HG03095 (cell line): Measurements from ENCODE around the gene NARF.

Experiments
- ATAC-seq: cut with Tn5 transposase; IDR thresholded peaks from one replicate; pipeline ENCODE4 v1.9.1; 2021; ENCODE audit warnings: moderate library complexity; ENCODE audit not compliant: unreplicated experiment

NARF gene

DNA sequence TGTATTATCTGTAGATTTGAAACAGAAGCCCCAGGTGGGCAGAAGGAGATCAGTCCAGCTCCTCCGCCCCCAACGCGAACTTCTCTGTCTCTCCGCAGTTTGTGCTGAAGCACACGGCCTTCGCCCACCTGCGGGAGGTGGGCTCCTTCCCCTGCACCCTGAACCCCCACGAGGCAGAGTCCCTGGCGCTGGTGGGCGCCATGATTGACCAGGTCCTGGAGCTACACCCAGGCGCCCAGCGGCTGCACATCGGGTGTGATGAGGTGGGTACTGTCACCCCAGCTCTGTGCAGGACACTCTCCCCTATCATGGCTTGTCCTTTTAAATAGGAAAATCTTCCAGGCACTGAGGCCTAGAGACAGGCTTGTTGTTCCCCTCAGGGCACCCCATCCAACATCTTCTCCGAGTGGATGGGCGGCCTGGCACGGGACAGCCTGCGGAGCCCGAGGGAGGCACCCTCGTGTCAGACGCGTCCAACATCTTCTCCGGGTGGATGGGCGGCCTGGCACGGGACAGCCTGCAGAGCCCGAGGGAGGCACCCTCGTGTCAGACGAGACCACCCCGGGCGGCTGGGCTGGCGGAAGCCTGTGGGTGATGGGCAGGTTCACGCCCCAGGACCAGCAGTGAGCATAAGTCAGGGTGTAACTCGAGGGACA is 24.9 kb upstream of the NARF start:
- no peak for ATAC-seq

DNA sequence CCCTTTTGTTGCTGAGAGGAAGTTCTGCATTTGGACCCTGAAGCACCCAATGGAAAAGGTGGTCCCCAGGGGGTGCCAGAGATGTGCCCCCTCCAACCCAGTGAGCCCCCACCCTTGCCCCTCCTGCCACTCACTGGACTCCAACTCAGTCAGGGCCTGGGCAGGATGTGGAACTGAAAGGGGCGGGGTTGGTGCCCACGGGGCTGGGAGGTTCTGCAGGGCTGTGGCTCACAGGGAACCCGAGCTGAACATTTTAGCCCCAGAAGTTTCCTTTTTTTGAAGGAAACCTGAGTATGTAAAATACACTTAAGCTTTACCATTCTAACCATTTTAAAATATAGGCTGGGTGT is 24.4 kb upstream of the NARF start:
- ATAC-seq, result no peak

DNA sequence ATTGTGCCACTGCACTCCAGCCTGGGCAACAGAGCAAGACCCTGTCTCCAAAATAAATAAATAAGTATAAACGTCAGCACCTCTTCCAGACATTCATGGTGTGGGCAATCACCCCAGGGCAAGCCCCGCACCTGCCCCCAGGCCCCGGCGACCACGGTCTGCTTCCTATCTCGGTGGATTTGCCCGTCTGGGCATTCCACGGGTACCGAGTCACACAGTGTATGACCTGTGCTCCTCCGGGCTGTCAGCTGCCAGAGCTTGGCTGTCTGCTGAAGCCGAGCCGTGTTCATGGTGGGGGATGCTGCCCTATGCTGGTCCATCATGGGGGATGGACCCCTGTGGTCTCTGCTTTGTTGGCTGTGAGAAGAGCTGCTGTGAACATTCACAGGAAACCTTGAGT is 23.4 kb upstream of the NARF start:
- no peak for ATAC-seq

DNA sequence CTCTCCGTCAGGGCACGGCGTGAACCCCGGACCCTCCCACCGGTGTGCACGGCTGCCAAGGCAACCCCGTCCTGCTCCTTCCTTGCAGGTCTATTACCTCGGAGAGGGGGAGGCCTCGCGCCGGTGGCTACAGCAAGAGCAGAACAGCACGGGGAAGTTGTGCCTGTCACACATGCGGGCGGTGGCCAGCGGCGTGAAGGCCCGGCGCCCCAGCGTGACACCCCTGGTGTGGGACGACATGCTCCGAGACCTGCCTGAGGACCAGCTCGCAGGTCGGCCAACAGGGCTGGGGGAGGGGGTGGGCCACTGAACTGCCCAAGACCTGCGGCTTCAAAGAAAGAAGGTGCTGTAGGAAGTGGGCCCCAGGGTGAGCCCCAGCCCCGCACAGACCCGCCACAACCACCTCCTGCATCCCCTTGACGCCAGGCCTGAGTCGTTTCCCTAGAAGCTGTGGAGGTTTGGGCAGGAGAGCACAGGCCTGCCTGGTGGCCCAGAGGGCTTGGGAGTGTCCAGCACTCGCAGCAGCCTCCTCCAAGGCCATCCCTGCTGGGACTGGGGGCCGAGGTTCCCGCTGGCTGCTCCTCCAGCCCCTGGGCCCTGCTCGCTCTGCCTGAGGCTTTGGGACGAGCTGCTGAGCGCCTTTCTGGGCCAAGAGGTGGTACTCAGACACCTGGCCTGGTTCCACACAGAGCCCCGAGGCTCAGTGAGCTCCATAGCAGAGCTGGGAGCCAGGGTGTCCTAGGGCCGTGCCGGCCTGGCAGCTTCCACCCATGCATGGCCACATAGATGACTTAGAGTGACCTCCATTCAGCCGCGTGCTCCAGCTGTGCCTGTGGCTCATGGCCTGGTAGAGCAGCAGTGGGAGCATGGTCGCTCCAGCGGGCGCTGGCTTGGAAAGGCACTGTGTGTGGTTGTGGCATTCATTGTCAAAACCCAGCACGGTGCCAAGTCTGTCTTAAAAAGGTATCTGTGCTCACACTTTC is 22.6 kb upstream of the NARF start:
- no peak for ATAC-seq

DNA sequence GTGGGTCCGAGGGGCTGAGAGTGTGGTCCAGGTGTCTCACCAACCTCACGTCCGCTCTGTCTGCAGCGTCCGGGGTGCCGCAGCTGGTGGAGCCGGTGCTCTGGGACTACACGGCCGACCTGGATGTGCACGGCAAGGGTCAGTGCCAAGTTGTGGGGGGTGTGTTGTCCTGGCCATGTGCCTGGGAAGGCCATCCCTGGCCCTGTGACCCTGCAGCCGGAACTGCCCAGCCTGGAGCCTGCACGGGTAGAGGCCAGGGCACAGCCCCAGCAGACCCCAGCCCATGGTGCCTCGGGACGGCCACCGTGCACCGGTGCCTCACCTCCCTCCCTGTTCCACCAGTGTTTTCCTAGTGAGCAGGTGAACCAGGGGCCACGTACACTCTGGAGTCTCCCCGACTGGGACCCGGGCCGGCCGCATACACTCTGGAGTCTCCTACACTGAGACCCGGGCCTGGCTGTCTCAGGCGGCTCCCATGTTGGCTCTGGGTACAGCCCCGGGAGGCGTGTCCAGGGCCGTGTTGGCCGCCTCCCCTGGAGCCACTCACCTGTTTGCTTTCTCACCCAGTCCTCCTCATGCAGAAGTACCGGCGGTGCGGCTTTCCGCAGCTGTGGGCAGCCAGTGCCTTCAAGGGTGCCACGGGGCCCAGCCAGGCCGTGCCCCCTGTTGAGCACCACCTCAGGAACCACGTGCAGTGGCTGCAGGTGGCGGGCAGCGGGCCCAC is 21.8 kb upstream of the NARF start:
- no peak for ATAC-seq

DNA sequence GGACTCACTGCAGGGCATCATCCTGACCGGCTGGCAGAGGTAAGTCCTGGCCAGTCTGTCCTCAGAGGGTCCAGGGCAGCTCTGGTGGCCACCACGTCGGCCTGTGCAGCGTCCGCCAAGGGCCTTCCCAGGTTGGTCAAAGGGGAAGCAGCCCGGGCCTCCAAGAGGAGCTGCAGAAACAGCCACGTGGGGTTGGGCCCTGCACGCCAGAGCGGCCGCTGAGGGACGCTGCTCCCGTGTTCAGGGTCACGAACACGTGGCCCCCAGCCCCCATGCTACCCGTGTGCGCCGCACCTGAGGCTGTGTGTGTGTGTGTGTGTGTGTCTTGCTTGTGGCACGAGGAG is 21.2 kb upstream of the NARF start:
- no peak for ATAC-seq

DNA sequence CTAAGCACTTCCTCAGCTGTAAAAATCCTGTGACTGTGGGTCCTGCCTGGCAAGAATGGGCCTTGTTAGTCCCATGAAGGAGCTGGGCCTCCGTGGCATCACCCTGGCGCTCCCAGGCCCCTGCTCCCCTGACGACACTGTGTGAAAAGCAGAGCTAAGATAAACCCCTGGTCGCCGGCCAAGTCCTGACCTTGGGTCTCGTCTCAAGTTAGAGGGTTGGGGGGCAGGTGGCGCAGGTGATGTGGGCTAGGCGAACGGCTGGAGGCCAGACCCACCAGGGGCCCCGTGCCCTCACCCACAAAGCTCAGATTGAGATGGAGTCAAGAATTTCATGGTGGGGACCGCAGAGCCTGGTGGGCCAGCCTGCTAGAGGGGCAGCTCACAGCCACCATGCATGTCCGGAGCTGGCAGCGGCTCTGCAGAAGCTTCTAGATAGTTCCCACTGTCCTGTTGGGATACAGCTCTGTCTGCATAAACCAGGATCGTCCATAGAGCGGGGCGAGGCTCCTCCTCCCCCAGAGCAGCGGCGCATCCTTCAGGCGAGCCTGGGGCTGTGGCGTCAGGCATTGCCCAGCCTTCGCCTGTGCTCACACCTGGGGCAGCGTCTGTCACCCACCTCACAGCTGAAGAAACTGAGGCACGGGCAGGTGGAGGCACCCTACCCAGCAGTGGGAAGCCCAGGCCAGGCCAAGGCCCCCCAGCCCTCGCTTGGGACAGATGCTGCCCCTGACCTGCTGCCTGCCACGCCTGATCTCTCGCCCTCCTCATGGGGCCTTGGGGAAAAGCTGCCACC is 19.9 kb upstream of the NARF start:
- no peak for ATAC-seq

DNA sequence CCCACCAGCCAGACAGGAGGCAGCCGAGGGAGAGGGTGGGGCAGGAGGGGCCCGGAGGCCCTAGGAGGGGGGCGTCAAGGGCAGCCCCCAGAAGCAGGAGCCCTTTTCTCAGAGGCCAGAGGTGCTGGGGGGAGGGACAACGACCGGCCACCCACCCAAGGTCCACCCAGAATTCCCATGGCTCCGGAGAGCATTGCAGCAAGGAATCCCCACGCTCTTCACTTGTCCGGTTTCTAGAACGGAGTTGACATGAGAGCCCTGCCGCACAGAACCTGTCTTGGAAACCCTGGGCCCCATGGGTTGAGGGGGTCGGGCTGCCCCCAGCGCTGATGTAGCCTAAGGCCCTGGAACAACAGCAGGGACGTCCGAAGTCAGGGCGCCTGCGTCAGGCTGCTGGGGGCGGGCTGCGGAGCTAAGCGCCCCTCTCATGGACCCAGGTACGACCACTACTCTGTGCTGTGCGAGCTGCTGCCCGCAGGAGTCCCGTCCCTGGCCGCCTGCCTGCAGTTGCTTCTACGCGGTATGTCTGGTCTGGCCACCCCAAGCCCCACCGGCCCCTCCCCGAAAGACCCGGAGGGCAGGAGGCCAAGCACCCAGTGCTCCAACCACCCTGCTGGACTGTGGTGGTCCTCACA is 19.2 kb upstream of the NARF start:
- ATAC-seq, result no peak

DNA sequence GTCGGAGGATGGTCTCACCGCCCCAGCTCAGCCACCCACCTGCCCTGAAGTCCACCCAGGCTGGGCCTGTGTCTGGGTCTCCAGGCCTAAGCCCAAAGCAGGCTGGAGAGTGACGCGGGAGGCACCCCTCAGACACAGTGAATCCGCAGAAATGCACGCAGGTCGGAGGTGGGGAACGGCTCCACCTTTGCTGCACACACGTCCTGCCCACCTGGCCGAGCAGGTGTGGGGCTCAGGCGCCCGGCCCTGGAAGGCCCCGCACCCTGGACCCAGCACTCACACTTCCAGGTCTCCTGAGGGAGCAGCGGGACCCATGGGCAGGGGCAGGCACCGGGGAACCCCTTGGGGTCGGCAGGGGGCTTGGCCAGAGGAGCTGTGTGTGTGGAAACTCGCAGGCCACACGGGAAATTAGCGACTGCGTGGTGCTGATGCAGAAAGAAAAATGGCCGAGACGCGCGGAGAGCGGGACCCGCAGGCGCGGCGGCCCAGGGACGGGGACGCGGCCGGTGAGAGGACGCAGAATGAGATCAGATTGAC is 18.6 kb upstream of the NARF start:
- ATAC-seq, result no peak

DNA sequence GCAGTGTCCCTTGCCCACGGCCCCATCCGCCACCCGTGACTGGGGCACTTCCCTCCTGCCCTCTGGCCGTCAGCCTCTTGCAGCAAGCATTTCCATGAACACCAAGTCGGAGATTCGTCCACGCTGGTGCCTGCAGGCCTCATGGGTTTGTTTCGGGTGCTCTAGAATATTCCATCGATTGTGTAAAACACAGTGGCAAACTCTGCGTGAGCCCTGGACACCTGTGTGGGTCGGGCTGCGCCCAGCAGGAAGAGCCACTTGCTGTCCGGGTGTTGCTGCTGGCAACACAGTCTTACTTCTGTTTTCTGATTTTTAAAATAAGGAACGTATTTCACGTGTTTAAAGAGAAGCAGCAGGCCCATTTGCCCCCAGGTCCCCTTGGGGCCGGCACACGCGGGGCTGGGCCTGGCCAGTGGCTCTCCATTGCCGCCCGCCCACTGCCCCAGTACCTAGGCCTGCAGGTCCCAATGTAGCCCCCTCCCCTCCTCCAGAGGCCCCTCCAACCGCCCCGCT is 18.0 kb upstream of the NARF start:
- no peak for ATAC-seq

DNA sequence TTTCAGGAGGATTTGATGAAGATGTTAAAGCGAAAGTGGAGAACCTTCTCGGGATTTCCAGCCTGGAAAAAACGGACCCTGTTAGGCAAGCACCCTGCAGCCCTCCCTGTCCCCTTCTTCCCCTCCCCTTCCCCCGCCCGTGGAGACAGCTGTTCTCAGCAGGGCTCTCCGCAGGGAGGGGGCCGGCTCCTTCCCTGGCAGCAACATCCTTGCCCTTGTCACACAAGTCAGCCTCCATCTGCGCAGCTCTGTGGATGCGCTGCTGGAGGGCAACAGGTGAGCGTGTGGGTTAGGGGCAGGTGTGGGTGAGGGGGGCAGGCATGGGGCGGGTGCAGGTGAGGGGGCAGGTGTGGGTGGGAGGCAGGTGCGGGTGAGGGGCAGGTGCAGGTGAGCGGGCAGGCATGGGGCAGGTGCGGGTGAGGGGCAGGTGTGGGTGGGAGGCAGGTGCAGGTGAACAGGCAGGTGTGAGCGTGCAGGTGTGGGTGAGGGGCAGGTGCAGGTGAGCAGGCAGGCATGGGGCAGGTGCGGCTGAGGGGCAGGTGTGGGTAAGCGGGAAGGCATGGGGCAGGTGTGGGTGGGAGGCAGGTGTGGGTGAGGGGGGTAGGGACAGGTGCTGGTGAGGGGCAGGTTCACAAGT is 17.4 kb upstream of the NARF start:
- no peak for ATAC-seq

DNA sequence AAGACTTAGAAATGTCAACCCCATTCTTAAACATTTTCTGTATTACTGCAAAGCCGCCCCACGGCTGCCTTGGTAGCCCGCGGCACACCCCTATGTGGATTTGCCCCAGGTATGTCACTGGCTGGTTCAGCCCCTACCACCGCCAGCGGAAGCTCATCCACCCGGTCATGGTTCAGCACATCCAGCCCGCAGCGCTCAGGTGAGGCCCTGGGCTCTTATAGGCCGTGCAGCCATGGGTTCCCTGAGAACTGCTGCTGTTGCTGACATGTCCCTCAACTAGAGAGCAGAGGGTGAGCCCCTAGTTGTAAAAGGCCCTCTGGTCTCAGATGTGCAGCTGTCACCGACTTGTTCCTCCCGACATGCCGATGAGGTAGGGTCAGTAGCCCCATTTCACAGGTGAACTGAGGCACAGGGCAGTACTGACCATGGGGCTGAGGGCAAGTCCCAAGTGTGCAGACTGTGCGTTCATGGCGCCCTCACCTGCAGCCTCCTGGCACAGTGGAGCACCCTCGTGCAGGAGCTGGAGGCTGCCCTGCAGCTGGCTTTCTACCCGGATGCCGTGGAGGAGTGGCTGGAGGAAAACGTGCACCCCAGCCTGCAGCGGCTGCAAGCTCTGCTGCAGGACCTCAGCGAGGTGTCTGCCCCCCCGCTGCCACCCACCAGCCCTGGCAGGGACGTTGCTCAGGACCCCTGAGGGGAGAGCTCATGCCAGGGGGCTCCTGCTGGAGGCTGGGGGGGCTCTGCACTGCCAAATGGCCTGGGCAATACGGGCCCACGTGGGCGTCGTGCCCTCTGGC is 16.7 kb upstream of the NARF start:
- ATAC-seq, result no peak

DNA sequence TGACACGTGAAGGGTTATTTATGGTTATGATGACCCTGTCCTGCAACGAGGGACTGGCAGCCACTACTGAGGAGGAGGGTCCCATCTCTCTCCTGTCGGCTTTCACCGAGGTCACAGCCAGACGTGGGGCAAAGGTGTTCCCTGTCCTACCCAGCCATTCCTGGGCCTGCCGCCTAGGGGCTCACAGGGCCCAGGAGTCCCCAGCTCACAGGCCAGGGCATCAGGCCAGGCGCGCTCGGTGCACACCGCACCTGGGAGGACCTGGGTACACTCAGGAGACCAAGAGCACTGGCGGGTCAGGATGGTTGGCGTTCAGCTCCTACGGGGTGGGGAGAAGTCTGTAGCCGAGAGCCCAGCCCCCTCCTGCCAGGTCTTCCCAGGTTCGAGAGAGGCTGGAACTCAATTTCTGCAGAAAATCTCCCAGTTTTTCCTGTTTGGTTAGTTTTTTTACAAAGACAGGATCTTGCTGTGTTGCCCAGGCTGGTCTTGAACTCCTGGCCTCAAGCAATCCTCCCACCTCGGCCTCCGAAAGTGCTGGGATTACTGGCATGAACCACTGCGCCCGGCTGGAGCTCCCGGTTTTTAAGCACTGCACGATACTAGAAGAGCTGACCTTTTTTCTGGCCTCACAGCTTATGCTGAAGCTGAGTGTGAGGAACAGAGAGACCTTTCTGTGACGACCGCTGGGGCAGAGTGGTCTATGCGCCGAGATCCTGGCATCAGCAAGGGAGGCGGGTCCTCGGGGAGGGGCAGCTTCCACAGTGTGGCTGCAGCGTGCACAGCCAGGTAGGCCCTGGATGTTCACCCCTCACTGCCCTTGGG is 15.7 kb upstream of the NARF start:
- no peak for ATAC-seq

DNA sequence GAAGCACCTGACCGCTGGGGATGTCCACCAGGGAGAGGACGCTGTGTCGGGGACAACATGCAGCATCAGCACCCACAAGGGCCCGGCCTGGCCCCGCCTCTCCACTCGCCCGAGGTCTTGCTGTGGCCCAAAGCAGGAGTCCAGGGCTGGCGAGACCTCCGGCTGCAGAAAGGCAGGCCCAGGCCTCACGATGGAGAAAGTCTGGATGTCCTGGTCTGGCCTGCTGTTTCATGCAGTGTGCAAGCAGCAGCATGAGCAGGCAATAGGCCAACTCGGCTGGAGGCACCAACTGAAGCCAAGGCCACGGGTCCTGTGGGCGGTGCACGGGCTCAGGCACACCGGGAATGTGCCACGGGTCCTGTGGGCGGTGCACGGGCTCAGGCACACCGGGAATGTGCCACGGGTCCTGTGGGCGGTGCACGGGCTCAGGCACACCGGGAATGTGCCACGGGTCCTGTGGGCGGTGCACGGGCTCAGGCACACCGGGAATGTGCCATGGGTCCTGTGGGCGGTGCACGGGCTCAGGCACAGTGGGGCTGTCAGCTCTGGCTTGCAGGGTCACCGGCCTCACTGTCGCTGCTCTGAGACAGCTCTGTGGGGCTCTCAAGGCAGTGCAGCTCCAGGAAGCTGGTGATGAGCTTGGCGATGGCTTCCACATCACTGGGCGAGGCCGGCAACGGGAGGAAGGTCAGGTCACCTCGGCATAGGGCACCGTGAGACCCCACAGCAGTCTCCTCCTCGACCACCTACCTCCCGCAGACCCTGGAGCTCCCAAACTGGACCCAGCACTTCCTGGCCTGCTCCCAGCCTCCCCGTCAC is 14.9 kb upstream of the NARF start:
- ATAC-seq, result no peak

DNA sequence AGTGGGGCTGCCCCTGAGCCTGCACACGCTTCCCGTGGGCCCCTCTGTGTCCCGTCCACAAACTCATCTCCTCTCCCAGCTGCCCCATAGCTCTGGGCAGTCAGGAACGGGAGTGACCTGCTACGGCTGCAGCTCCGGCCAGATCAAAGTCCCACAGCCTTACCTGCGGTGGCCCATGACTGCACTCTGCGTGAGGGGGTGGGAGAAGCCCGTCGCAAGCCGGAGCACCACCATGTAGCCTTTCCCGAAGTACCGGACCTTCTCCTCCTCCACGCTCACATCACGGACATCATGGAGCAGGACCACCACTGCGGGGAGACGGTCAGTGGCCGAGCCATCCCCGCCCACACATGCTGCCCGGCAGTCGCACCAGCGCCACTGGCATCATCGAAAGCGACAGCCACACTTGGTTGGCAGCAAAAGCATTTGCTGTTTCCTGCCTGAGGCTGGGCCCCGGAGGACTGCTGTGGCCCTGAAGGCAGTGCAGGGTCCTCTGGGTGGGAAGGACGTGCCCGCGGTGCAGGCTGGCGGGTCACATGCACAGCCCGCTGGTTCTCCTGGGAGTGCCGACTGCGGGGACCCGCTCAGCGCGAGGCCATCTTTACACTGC is 14.2 kb upstream of the NARF start:
- no peak for ATAC-seq

DNA sequence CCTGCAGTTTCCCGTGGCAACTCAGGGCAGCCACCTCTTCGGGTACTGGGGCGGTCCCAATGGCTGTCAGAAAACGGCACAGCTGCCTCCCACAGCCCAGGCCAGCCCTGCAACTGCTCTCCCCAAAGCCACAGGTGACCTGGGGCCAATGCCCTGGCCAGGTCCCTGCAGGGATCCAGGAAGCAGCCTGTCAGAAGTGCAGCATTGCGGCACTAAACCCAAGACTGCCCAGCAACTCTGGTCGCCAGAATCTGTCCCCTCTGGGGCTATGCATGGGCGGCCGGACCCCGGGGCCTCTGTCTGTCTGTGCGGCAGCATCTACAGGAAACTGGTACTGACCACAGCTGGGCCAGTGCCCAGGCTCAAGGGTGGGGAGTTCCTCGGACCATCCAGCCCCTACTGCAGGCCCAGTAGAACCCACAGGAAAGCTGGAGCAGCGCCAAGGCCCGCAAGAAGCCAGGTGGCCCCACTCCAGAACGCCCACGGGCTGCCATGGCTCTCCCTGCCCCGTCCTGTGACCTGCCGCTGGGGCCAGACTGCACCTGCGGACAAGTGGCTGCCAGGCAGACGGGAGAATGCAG is 13.5 kb upstream of the NARF start:
- ATAC-seq, result no peak
